GM12872 (cell line): ENCODE results near the gene IDI2.

Experiments used
- TF ChIP-seq, protein P1 (sequence below): IDR thresholded peaks from 3 replicates; pipeline ENCODE4 v1.5.1; 2011; ENCODE audit warnings: low read depth, mild to moderate bottlenecking, low read length, moderate library complexity; ENCODE audit not compliant: insufficient read depth

IDI2 gene

GRCh38 chr10:974038-974784 lies 51.4 kb downstream of the IDI2 start:
- TF ChIP-seq, protein P1, sequence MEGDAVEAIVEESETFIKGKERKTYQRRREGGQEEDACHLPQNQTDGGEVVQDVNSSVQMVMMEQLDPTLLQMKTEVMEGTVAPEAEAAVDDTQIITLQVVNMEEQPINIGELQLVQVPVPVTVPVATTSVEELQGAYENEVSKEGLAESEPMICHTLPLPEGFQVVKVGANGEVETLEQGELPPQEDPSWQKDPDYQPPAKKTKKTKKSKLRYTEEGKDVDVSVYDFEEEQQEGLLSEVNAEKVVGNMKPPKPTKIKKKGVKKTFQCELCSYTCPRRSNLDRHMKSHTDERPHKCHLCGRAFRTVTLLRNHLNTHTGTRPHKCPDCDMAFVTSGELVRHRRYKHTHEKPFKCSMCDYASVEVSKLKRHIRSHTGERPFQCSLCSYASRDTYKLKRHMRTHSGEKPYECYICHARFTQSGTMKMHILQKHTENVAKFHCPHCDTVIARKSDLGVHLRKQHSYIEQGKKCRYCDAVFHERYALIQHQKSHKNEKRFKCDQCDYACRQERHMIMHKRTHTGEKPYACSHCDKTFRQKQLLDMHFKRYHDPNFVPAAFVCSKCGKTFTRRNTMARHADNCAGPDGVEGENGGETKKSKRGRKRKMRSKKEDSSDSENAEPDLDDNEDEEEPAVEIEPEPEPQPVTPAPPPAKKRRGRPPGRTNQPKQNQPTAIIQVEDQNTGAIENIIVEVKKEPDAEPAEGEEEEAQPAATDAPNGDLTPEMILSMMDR: no peak

DNA sequence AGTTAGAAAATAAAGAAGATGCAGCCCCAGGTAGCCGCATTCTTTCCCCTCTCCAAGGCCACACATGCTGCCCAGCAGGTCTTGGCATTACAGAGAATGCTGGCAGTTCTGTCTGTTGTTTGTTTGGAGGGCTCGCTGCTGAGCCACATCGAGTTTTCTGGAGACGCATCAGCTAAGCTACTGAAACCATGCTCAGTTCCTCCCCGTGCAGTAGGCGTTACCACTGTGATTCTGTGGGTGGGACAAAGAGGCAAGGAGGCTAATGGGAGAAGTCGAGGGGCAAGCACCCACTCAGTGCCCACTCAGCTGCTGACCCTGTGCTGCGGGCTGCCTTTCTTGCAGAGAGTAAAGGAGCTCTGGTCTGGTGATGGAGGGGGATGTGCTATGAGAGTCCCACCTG lies 52.9 kb downstream of the IDI2 start:
- TF ChIP-seq, protein P1: no peak

GRCh38 chr10:971613-972012 lies 54.0 kb downstream of the IDI2 start:
- TF ChIP-seq, protein P1: no peak

DNA sequence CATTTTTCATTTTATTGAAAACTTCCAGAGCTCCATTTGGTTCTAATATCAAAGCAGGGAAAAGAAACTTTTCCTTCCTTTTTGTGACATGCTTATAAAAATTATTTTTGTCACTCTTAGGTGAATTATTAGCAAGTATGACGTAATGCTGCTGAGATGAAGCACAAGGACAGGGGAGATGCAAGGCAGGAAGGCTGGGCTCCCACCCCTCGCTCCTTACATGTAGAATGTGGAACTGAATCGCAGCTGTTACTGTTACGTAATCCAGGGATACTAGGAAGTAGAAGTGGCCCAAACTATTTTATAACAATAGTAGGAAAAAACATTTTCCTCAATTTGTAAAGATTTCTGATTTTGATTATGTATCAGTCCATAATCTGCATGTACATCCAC lies 54.5 kb downstream of the IDI2 start:
- TF ChIP-seq, protein P1: no peak

GRCh38 chr10:970311-971149 lies 55.1 kb downstream of the IDI2 start:
- TF ChIP-seq, protein P1: no peak

DNA sequence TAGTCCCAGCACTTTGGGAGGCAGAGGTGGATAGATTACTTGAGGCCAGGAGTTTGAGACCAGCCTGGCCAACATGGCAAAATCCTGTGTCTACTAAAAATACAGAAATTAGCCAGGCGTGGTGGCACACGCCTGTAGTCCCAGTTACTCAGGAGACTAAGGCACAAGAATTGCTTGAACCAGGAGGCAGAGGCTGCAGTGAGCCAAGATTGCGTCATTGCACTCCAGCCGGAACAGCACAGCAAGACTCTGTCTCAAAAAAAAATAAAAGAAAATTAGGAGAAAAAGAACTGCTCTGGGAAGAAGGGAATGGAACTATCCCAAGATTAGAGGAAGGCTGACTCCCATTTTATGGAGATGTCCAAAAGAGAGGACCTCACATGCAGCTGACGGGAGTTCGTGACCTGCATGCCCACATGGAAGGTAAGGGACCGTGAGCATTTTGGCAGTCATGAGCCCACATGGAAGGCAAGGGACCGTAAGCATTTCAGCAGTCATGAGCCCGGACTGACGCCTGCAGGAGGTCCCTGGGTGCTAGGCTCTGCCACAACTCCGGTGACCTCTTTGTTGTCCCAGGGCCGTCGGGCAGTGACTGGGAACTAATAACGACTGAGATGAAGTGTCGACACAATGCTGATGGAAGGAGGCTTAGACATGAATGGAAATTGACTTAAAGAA lies 56.0 kb downstream of the IDI2 start:
- TF ChIP-seq, protein P1: no peak
